GM12878 (cell line): Measurements from ENCODE around the gene HYDIN. TPM values are rescaled to one million over a fixed set of nuclear protein-coding genes. Genes with fewer than 3 reads are reported as not detected.

ENCODE experiments used
- ATAC-seq: fragments of 200-7000 bp; cut with Tn5 transposase; 3 replicates; pipeline ENCODE4 v1.9.1; 2020; ENCODE audit warnings: mild to moderate bottlenecking, moderate library complexity
- BruUV-seq: library from RNA; stranded (reverse); fragments of 400-500 nt; replicated peaks from 2 replicates; lab custom pipeline; 2021; lab: Mats Ljungman, UMichigan
- CTCF ChIA-PET: fragments of 300-600 bp; sonication (Branson Sonifier 250); formaldehyde crosslinking; extraction: SDS; loops from one replicate; lab custom pipeline; 2021; ENCODE audit warnings: inconsistent platforms; lab: Yijun Ruan, JAX
- POLR2A ChIA-PET: fragments of 350-600 bp; formaldehyde crosslinking; extraction: SDS; loops from one replicate; lab custom pipeline; 2021; ENCODE audit warnings: inconsistent platforms; lab: Charles Lee
- RAD21 ChIA-PET: fragments of 300-600 bp; sonication (Branson Sonifier 250); formaldehyde crosslinking; loops from one replicate; lab custom pipeline; 2023; ENCODE audit warnings: antibody characterized with exemption; ENCODE audit not compliant: unreplicated experiment; lab: Charles Lee
- SMC1A ChIA-PET: fragments of 300-600 bp; sonication (Branson Sonifier 250); formaldehyde crosslinking; loops from one replicate; lab custom pipeline; 2023; ENCODE audit not compliant: unreplicated experiment, uncharacterized antibody; lab: Charles Lee
- DNase-seq: peaks from one replicate; pipeline ENCODE4 v3.0.0-alpha.2; 2011; ENCODE audit warnings: low read depth, low spot score
- FAIRE-seq: peaks from 3 replicates; lab custom pipeline; 2011; peaks lifted over from hg19 to GRCh38; lab: Jason Lieb, UNC
- H2AFZ ChIP-seq: 2 replicates; pipeline ENCODE4 v1.6.0; 2011; ENCODE audit warnings: low read depth, low read length, control low read depth; ENCODE audit not compliant: control insufficient read depth
- H3K27ac ChIP-seq: 2 replicates; pipeline ENCODE4 v1.5.1; 2011; ENCODE audit warnings: control low read depth; ENCODE audit not compliant: control insufficient read depth, insufficient read depth
- H3K27me3 ChIP-seq, 2 experiments: replicated peaks in 1 of 2; 2 replicates each; pipeline versions ENCODE4 v1.6.0 to v1.6.1; 2011; ENCODE audit warnings: low read length in 1 of 2; ENCODE audit not compliant: control insufficient read depth in 2 of 2, insufficient read depth in 2 of 2
- H3K36me3 ChIP-seq, 2 experiments: 2 replicates each; pipeline ENCODE4 v1.5.1; 2011; ENCODE audit warnings: low read length in 1 of 2; ENCODE audit not compliant: control insufficient read depth in 2 of 2, insufficient read depth in 2 of 2
- H3K4me1 ChIP-seq: 2 replicates; pipeline ENCODE4 v1.6.1; 2011; ENCODE audit warnings: mild to moderate bottlenecking, low read length, moderate library complexity, mixed read lengths; ENCODE audit not compliant: control insufficient read depth, insufficient read depth
- H3K4me2 ChIP-seq: 2 replicates; pipeline ENCODE4 v1.6.0; 2011; ENCODE audit warnings: control low read depth; ENCODE audit not compliant: control insufficient read depth, insufficient read depth
- H3K4me3 ChIP-seq: fragments of 200-600 bp; sonication (generic); 2 replicates; pipeline ENCODE4 v1.5.1; 2016
- H3K79me2 ChIP-seq: 2 replicates; pipeline ENCODE4 v1.6.0; 2011; ENCODE audit warnings: low read length; ENCODE audit not compliant: control insufficient read depth, insufficient read depth
- H3K9ac ChIP-seq: 2 replicates; pipeline ENCODE4 v1.8.0; 2011; ENCODE audit warnings: low read length, control low read depth, mixed read lengths; ENCODE audit not compliant: control insufficient read depth, insufficient read depth
- H3K9me3 ChIP-seq: replicated peaks from 3 replicates; pipeline ENCODE4 v1.5.1; 2011; ENCODE audit warnings: mild to moderate bottlenecking, low read length; ENCODE audit not compliant: control insufficient read depth, insufficient read depth
- H4K20me1 ChIP-seq: 2 replicates; pipeline ENCODE4 v1.6.0; 2011; ENCODE audit not compliant: control insufficient read depth, insufficient read depth
- BHLHE40 ChIP-seq, 2 experiments: fragments of 450-650 bp in 1 of 2; IDR thresholded peaks; 2 replicates each; pipeline ENCODE4 v1.6.1; 2011 to 2017; ENCODE audit warnings: low read depth in 2 of 2, borderline replicate concordance in 1 of 2, improper control_type of control experiment in 1 of 2, low read length in 1 of 2, mild to moderate bottlenecking in 1 of 2
- CBX5 ChIP-seq: sonication (generic); IDR thresholded peaks from 2 replicates; pipeline ENCODE4 v1.6.1; 2016; ENCODE audit warnings: low read depth, moderate library complexity, mild to moderate bottlenecking, inconsistent platforms
- GABPA ChIP-seq: IDR thresholded peaks from 2 replicates; pipeline ENCODE4 v1.6.1; 2014; ENCODE audit warnings: antibody characterized with exemption, low read depth, mild to moderate bottlenecking, inconsistent platforms
- NBN ChIP-seq: fragments of 450-650 bp; IDR thresholded peaks from 2 replicates; pipeline ENCODE4 v1.6.1; 2016
- PAX5 ChIP-seq: IDR thresholded peaks from 2 replicates; pipeline ENCODE4 v1.6.1; 2011; ENCODE audit warnings: low read depth, low read length, borderline replicate concordance
- POLR2AphosphoS2 ChIP-seq: IDR thresholded peaks from 2 replicates; pipeline ENCODE4 v1.6.1; 2011; ENCODE audit warnings: low read depth, mild to moderate bottlenecking, low read length, improper control_type of control experiment, moderate library complexity
- STAT1 ChIP-seq: fragments of 450-650 bp; conservative IDR thresholded peaks from 2 replicates; pipeline ENCODE4 v1.6.1; 2014; ENCODE audit warnings: antibody characterized with exemption, mild to moderate bottlenecking
- SUZ12 ChIP-seq: fragments of 200-600 bp; sonication (generic); IDR thresholded peaks from one replicate; pipeline ENCODE4 v1.6.1; 2018; ENCODE audit warnings: antibody characterized with exemption, mild to moderate bottlenecking; ENCODE audit not compliant: unreplicated experiment
- TAF1 ChIP-seq: IDR thresholded peaks from 2 replicates; pipeline ENCODE4 v1.6.1; 2011; ENCODE audit warnings: mild to moderate bottlenecking, low read depth, low read length, borderline replicate concordance
- TARDBP ChIP-seq: IDR thresholded peaks from 2 replicates; pipeline ENCODE4 v1.6.1; 2016; ENCODE audit warnings: borderline replicate concordance
- ZZZ3 ChIP-seq: IDR thresholded peaks from 2 replicates; pipeline ENCODE4 v1.6.1; 2011; ENCODE audit warnings: low read depth; ENCODE audit not compliant: control insufficient read depth, insufficient read length
- in situ Hi-C: fragments of 300-500 bp; cut with MboI; formaldehyde crosslinking; loops from 9 replicates; pipeline ENCODE4 v1.14.3; 2018; ENCODE audit warnings: mixed read lengths
- intact Hi-C: fragments of 100-400 bp; cut with micrococcal nuclease; formaldehyde crosslinking; loops from one replicate; pipeline ENCODE4 v1.14.2; 2022; ENCODE audit not compliant: unreplicated experiment
- polyA plus RNA-seq, 11 experiments: library from polyadenylated mRNA; depleted of rRNA in 4 of 11; unstranded in 6 of 11; stranded (reverse) in 5 of 11; fragments of >200 nt; fragmentation: Nextera tagmentation in 4 of 11; fragmentation: Illumina TruSeq in 1 of 11; extraction: Ambion mirVana in 4 of 11; extraction: Trizol in 1 of 11; gene quantifications; 1 replicate in 1 of 11; 2 replicates in 10 of 11; pipeline versions ENCODE4 v1.2.1 to v1.2.3, GENCODE V29; 2011 to 2016; ENCODE audit warnings: inconsistent platforms in 2 of 11, missing spikeins in 2 of 11, low read depth in 1 of 11
- total RNA-seq, 4 experiments: library from RNA; depleted of rRNA in 3 of 4; stranded (reverse); fragments of >200 nt in 3 of 4; fragmentation: Illumina TruSeq in 1 of 4; extraction: Trizol in 1 of 4; gene quantifications; 2 replicates each; pipeline versions ENCODE4 v1.2.1 to v1.2.3, GENCODE V29; 2013 to 2021
- TF ChIP-seq, protein P1 (sequence below): IDR thresholded peaks from 2 replicates; pipeline ENCODE4 v1.6.1; 2011; ENCODE audit warnings: borderline replicate concordance, low read depth, mild to moderate bottlenecking, moderate library complexity, low read length; ENCODE audit not compliant: insufficient read depth, poor library complexity, severe bottlenecking
- TF ChIP-seq, protein P2 (sequence below): fragments of 450-650 bp; IDR thresholded peaks from 2 replicates; pipeline ENCODE4 v1.6.1; 2017; ENCODE audit warnings: antibody characterized with exemption, mild to moderate bottlenecking, moderate library complexity
- TF ChIP-seq, protein P3 (sequence below): fragments of 450-650 bp; formaldehyde crosslinking; IDR thresholded peaks from 2 replicates; pipeline ENCODE4 v1.5.0; 2022; ENCODE audit warnings: mild to moderate bottlenecking, missing genetic modification characterization
- TF ChIP-seq, protein P4 (sequence below): fragments of 150-350 bp; IDR thresholded peaks from 2 replicates; pipeline ENCODE4 v1.6.1; 2014; ENCODE audit warnings: mild to moderate bottlenecking, low read depth, low read length

Gene HYDIN
- total and polyA plus RNA-seq, 10 of the 15 experiments (the other 5 are each of a cell fraction or from before 2014, with no cell fraction given), result 0.01 to 0.30 (median 0.10) TPM; not detected in 7

DNA sequence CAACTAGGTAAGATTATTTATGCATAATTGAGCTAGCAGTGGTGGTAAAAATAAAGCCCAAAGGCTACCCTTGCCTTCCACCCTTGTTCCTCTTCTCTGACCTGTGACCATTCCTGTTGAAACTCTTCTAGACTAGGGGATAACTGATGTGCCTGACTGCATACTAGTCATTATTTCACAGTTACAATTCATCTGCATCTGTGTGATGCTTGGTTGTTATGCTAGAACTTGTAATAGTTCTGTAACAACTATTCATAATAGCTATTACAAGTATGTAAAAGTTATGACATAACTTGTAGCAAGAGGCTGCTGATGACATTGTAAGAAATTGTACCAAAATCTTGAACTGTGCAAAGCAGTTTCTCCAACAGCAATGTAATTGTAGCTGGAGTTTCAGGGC lies 427.2 kb downstream of the HYDIN start:
- Histone ChIP-seq H3K36me3 (no peaks in the 10 kb centered on the region; a peak in 1 of 4 replicates), H3K27ac (no peak overlapping the region), H3K79me2 (peaks cover 21% of the 10 kb centered on the region), H4K20me1 (no peaks in the 10 kb centered on the region), H3K27me3 (no peaks in the 10 kb centered on the region), H2AFZ (no peak overlapping the region), H3K9ac (no peak overlapping the region), H3K9me3 (peaks cover 2% of the 10 kb centered on the region; the same call in 1 of the 3 replicates), H3K4me2 (no peak overlapping the region), H3K4me3 (no peak overlapping the region), H3K4me1 (peaks cover 5% of the 10 kb centered on the region; the same call in 1 of the 2 replicates)
- intact Hi-C loops, result no loop called here
- SMC1A ChIA-PET, result no interaction called here
- RAD21 ChIA-PET, result no interaction called here
- POLR2A ChIA-PET, result no interaction called here
- FAIRE-seq (no peak), ATAC-seq (no peak), DNase-seq (no peak)
- in situ Hi-C loops, result no loop called here
- BruUV-seq, result no TSS peak
- CTCF ChIA-PET, result no interaction called here
- TF ChIP-seq BHLHE40 (IDR thresholded peaks at IDR 0.05; ENCODE audit: borderline replicate concordance in 1 of 2, low read depth in 2 of 2, low read length in 1 of 2), result no peak
- TF ChIP-seq SUZ12, result no peak
- TF ChIP-seq NBN, result no peak
- TF ChIP-seq, protein P1, sequence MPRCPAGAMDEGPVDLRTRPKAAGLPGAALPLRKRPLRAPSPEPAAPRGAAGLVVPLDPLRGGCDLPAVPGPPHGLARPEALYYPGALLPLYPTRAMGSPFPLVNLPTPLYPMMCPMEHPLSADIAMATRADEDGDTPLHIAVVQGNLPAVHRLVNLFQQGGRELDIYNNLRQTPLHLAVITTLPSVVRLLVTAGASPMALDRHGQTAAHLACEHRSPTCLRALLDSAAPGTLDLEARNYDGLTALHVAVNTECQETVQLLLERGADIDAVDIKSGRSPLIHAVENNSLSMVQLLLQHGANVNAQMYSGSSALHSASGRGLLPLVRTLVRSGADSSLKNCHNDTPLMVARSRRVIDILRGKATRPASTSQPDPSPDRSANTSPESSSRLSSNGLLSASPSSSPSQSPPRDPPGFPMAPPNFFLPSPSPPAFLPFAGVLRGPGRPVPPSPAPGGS, result no peak
- no peak for TF ChIP-seq STAT1
- no peak for TF ChIP-seq TARDBP
- TF ChIP-seq TAF1, result no peak
- TF ChIP-seq ZZZ3, result no peak
- TF ChIP-seq POLR2AphosphoS2, result no peak
- TF ChIP-seq PAX5, result no peak
- TF ChIP-seq, protein P2, sequence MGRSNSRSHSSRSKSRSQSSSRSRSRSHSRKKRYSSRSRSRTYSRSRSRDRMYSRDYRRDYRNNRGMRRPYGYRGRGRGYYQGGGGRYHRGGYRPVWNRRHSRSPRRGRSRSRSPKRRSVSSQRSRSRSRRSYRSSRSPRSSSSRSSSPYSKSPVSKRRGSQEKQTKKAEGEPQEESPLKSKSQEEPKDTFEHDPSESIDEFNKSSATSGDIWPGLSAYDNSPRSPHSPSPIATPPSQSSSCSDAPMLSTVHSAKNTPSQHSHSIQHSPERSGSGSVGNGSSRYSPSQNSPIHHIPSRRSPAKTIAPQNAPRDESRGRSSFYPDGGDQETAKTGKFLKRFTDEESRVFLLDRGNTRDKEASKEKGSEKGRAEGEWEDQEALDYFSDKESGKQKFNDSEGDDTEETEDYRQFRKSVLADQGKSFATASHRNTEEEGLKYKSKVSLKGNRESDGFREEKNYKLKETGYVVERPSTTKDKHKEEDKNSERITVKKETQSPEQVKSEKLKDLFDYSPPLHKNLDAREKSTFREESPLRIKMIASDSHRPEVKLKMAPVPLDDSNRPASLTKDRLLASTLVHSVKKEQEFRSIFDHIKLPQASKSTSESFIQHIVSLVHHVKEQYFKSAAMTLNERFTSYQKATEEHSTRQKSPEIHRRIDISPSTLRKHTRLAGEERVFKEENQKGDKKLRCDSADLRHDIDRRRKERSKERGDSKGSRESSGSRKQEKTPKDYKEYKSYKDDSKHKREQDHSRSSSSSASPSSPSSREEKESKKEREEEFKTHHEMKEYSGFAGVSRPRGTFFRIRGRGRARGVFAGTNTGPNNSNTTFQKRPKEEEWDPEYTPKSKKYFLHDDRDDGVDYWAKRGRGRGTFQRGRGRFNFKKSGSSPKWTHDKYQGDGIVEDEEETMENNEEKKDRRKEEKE, result no peak
- TF ChIP-seq, protein P3, sequence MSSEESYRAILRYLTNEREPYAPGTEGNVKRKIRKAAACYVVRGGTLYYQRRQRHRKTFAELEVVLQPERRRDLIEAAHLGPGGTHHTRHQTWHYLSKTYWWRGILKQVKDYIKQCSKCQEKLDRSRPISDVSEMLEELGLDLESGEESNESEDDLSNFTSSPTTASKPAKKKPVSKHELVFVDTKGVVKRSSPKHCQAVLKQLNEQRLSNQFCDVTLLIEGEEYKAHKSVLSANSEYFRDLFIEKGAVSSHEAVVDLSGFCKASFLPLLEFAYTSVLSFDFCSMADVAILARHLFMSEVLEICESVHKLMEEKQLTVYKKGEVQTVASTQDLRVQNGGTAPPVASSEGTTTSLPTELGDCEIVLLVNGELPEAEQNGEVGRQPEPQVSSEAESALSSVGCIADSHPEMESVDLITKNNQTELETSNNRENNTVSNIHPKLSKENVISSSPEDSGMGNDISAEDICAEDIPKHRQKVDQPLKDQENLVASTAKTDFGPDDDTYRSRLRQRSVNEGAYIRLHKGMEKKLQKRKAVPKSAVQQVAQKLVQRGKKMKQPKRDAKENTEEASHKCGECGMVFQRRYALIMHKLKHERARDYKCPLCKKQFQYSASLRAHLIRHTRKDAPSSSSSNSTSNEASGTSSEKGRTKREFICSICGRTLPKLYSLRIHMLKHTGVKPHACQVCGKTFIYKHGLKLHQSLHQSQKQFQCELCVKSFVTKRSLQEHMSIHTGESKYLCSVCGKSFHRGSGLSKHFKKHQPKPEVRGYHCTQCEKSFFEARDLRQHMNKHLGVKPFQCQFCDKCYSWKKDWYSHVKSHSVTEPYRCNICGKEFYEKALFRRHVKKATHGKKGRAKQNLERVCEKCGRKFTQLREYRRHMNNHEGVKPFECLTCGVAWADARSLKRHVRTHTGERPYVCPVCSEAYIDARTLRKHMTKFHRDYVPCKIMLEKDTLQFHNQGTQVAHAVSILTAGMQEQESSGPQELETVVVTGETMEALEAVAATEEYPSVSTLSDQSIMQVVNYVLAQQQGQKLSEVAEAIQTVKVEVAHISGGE (CRISPR knock-in tag), result no peak
- TF ChIP-seq GABPA, result no peak
- no peak for TF ChIP-seq CBX5
- TF ChIP-seq, protein P4, sequence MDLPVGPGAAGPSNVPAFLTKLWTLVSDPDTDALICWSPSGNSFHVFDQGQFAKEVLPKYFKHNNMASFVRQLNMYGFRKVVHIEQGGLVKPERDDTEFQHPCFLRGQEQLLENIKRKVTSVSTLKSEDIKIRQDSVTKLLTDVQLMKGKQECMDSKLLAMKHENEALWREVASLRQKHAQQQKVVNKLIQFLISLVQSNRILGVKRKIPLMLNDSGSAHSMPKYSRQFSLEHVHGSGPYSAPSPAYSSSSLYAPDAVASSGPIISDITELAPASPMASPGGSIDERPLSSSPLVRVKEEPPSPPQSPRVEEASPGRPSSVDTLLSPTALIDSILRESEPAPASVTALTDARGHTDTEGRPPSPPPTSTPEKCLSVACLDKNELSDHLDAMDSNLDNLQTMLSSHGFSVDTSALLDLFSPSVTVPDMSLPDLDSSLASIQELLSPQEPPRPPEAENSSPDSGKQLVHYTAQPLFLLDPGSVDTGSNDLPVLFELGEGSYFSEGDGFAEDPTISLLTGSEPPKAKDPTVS, result no peak
